K562 (cell line): ENCODE results near the gene DPP3. TPM values are rescaled to one million over a fixed set of nuclear protein-coding genes. Genes with fewer than 3 reads are reported as not detected.

Source experiments
- ATAC-seq: fragments of 200-7000 bp; cut with Tn5 transposase; 3 replicates; pipeline ENCODE4 v1.9.1; 2020; ENCODE audit warnings: moderate library complexity
- BruUV-seq: library from RNA; stranded (reverse); fragments of 400-500 nt; replicated peaks from 2 replicates; lab custom pipeline; 2021; lab: Mats Ljungman, UMichigan
- CTCF ChIA-PET: fragments of 300-600 bp; formaldehyde crosslinking; extraction: SDS; loops from one replicate; lab custom pipeline; 2021; ENCODE audit warnings: low intra/inter-chr PET ratio; lab: Yijun Ruan, JAX
- POLR2A ChIA-PET: fragments of 300-600, 350-650 bp; sonication (Branson Sonifier 250); formaldehyde crosslinking; extraction: SDS; loops from one replicate; lab custom pipeline; 2021; ENCODE audit warnings: antibody characterized with exemption, inconsistent platforms; lab: Yijun Ruan, JAX
- DNase-seq, 4 experiments: peaks; one replicate each; pipeline versions ENCODE4 v3.0.0 to v3.0.0-alpha.2; 2011 to 2018; ENCODE audit warnings: low spot score in 3 of 4, mixed read lengths in 3 of 4; ENCODE audit errors: extremely low read depth in 1 of 4
- FAIRE-seq: peaks from 2 replicates; lab custom pipeline; 2011; peaks lifted over from hg19 to GRCh38; lab: Jason Lieb, UNC
- H2AFZ ChIP-seq: 2 replicates; pipeline ENCODE4 v1.6.0; 2011; ENCODE audit warnings: low read depth, low read length, control low read depth, inconsistent platforms
- H3K27ac ChIP-seq: fragments of 200-600 bp; 3 replicates; pipeline ENCODE4 v1.8.0; 2011; ENCODE audit warnings: low read depth, mild to moderate bottlenecking, control low read depth, inconsistent platforms, low read length, moderate library complexity, mixed read lengths; ENCODE audit errors: extremely low read depth
- H3K27me3 ChIP-seq, 2 experiments: fragments of 300-600 bp in 1 of 2; 2 replicates in 1 of 2; 3 replicates in 1 of 2; pipeline versions ENCODE4 v1.6.0 to v1.8.0; 2011; ENCODE audit warnings: inconsistent platforms in 2 of 2, low read length in 2 of 2, mild to moderate bottlenecking in 1 of 2, mixed read lengths in 1 of 2, moderate library complexity in 1 of 2; ENCODE audit not compliant: control insufficient read depth in 2 of 2, insufficient read depth in 2 of 2
- H3K36me3 ChIP-seq: fragments of 300-600 bp; 3 replicates; pipeline ENCODE4 v1.8.0; 2011; ENCODE audit warnings: mild to moderate bottlenecking, low read length, inconsistent platforms; ENCODE audit not compliant: control insufficient read depth, insufficient read depth
- H3K4me1 ChIP-seq, 2 experiments: fragments of 200-600 bp in 1 of 2; replicated peaks in 1 of 2; 2 replicates in 1 of 2; 3 replicates in 1 of 2; pipeline versions ENCODE4 v1.5.1 to v1.8.0; 2011; ENCODE audit warnings: inconsistent platforms in 2 of 2, low read length in 2 of 2, mild to moderate bottlenecking in 1 of 2, mixed read lengths in 1 of 2, moderate library complexity in 1 of 2; ENCODE audit not compliant: control insufficient read depth in 2 of 2, insufficient read depth in 2 of 2
- H3K4me2 ChIP-seq: 2 replicates; pipeline ENCODE4 v1.6.1; 2011; ENCODE audit warnings: low read length, control low read depth, inconsistent platforms, mixed read lengths; ENCODE audit not compliant: insufficient read depth
- H3K4me3 ChIP-seq: fragments of 200-600 bp; sonication (generic), shearing (Covaris generic); 2 replicates; pipeline ENCODE4 v1.5.1; 2016; ENCODE audit warnings: control low read depth, inconsistent platforms
- H3K79me2 ChIP-seq: fragments of 200-600 bp; 3 replicates; pipeline ENCODE4 v1.8.0; 2011; ENCODE audit warnings: low read length, inconsistent platforms; ENCODE audit not compliant: control insufficient read depth, insufficient read depth
- H3K9ac ChIP-seq, 2 experiments: 2 replicates each; pipeline versions ENCODE4 v1.6.0 to v1.6.1; 2011; ENCODE audit warnings: low read depth in 2 of 2, low read length in 2 of 2, control low read depth in 1 of 2, inconsistent platforms in 1 of 2, mild to moderate bottlenecking in 1 of 2, mixed read lengths in 1 of 2; ENCODE audit not compliant: insufficient read depth in 1 of 2
- H3K9me1 ChIP-seq: one replicate; pipeline ENCODE4 v1.6.0; 2011; ENCODE audit warnings: inconsistent platforms, mild to moderate bottlenecking, low read length, moderate library complexity; ENCODE audit not compliant: control insufficient read depth, insufficient read depth
- H3K9me3 ChIP-seq: replicated peaks from 2 replicates; pipeline ENCODE4 v1.5.1; 2011; ENCODE audit warnings: low read depth, low read length, inconsistent platforms; ENCODE audit not compliant: control insufficient read depth, insufficient read depth
- H4K20me1 ChIP-seq: replicated peaks from 2 replicates; pipeline ENCODE4 v1.6.1; 2011; ENCODE audit warnings: low read length, inconsistent platforms, mixed read lengths; ENCODE audit not compliant: control insufficient read depth, insufficient read depth
- ATF3 ChIP-seq, 2 experiments: fragments of 450-650 bp in 1 of 2; sonication (generic) in 1 of 2; formaldehyde crosslinking in 1 of 2; IDR thresholded peaks in 1 of 2; conservative IDR thresholded peaks in 1 of 2; 2 replicates each; pipeline versions ENCODE4 v1.6.1 to v1.8.1; 2016 to 2023; ENCODE audit warnings: mild to moderate bottlenecking in 2 of 2, moderate library complexity in 2 of 2, inconsistent platforms in 1 of 2, missing genetic modification reagents in 1 of 2
- ATF7 ChIP-seq: fragments of 450-650 bp; IDR thresholded peaks from 2 replicates; pipeline ENCODE4 v1.7.1; 2014; ENCODE audit warnings: mild to moderate bottlenecking, moderate library complexity
- CBX2 ChIP-seq: fragments of 200-600 bp; sonication (generic); IDR thresholded peaks from one replicate; pipeline ENCODE4 v1.6.1; 2012; ENCODE audit warnings: mild to moderate bottlenecking, low read length, inconsistent platforms; ENCODE audit not compliant: insufficient read depth, poor library complexity, severe bottlenecking
- CEBPG ChIP-seq, 3 experiments: fragments of 200-800 bp in 1 of 3; sonication (Bioruptor generic) in 1 of 3; sonication (generic) in 1 of 3; formaldehyde crosslinking in 1 of 3; IDR thresholded peaks in 2 of 3; conservative IDR thresholded peaks in 1 of 3; 2 replicates each; pipeline versions ENCODE4 v1.6.1 to v1.8.0; 2016 to 2022; ENCODE audit warnings: missing compliant biosample characterization in 2 of 3, missing genetic modification characterization in 2 of 3, mild to moderate bottlenecking in 1 of 3, missing genetic modification reagents in 1 of 3
- CHD2 ChIP-seq: IDR thresholded peaks from 2 replicates; pipeline ENCODE4 v1.6.1; 2011; ENCODE audit warnings: low read depth, low read length
- DACH1 ChIP-seq: fragments of 450-650 bp; IDR thresholded peaks from 2 replicates; pipeline ENCODE4 v1.6.1; 2018; ENCODE audit not compliant: partially characterized antibody
- ETV6 ChIP-seq, 3 experiments: fragments of 150-350 bp in 1 of 3; sonication (generic) in 1 of 3; formaldehyde crosslinking in 1 of 3; IDR thresholded peaks; 2 replicates each; pipeline versions ENCODE4 v1.6.1 to v1.8.0; 2014 to 2022; ENCODE audit warnings: borderline replicate concordance in 2 of 3, low read depth in 2 of 3, antibody characterized with exemption in 1 of 3, low read length in 1 of 3, mild to moderate bottlenecking in 1 of 3, missing genetic modification reagents in 1 of 3
- HLTF ChIP-seq: fragments of 450-650 bp; IDR thresholded peaks from 2 replicates; pipeline ENCODE4 v1.6.1; 2016
- KDM1A ChIP-seq, 2 experiments: fragments of 450-650 bp; IDR thresholded peaks; 2 replicates each; pipeline ENCODE4 v1.6.1; 2016; ENCODE audit warnings: mild to moderate bottlenecking in 2 of 2
- NFIC ChIP-seq: fragments of 450-650 bp; IDR thresholded peaks from 2 replicates; pipeline ENCODE4 v1.6.1; 2017; ENCODE audit warnings: mild to moderate bottlenecking, inconsistent platforms
- THRA ChIP-seq: fragments of 450-650 bp; IDR thresholded peaks from 2 replicates; pipeline ENCODE4 v1.6.1; 2017; ENCODE audit warnings: mild to moderate bottlenecking, moderate library complexity
- ZNF41 ChIP-seq: fragments of 250-450 bp; sonication (Bioruptor Pico); conservative IDR thresholded peaks from 2 replicates; pipeline ENCODE4 v1.4.0; 2020; ENCODE audit warnings: mild to moderate bottlenecking
- ZNF740 ChIP-seq, 3 experiments: fragments of 200-800 bp in 1 of 3; sonication (Bioruptor generic) in 1 of 3; sonication (generic) in 1 of 3; formaldehyde crosslinking in 1 of 3; IDR thresholded peaks; 2 replicates each; pipeline versions ENCODE4 v1.6.1 to v1.8.0; 2016 to 2022; ENCODE audit warnings: mild to moderate bottlenecking in 2 of 3, missing compliant biosample characterization in 2 of 3, missing genetic modification characterization in 2 of 3, missing genetic modification reagents in 1 of 3
- WGBS: fragments of 100-300 bp; shearing (Covaris generic); methylation state at CpG from one replicate; pipeline ENCODE4 v1.1.6; 2016; ENCODE audit warnings: low coverage, mixed read lengths; ENCODE audit not compliant: insufficient coverage; ENCODE audit errors: missing lambda C conversion rate; 5-methylcytosine and 5-hydroxymethylcytosine counted together
- in situ Hi-C: fragments of 300-500 bp; cut with MboI; formaldehyde crosslinking; loops from 4 replicates; pipeline ENCODE4 v1.15.0; 2018; ENCODE audit warnings: inconsistent platforms, mixed read lengths
- intact Hi-C: fragments of 100-400 bp; cut with micrococcal nuclease; formaldehyde crosslinking; loops from 2 replicates; pipeline ENCODE4 v1.14.2; 2022
- polyA plus RNA-seq, 8 experiments: library from polyadenylated mRNA; depleted of rRNA in 4 of 8; stranded (reverse) in 5 of 8; unstranded in 3 of 8; fragments of >200 nt; fragmentation: Nextera tagmentation in 2 of 8; fragmentation: Illumina TruSeq in 1 of 8; extraction: Ambion mirVana in 2 of 8; extraction: Trizol in 1 of 8; gene quantifications; 2 replicates each; pipeline versions ENCODE4 v1.2.1 to v1.2.3, GENCODE V29; 2011 to 2014; ENCODE audit warnings: inconsistent platforms in 1 of 8, missing spikeins in 1 of 8
- total RNA-seq, 7 experiments: library from RNA; depleted of rRNA in 6 of 7; stranded (reverse); fragments of >200 nt in 6 of 7; fragmentation: Illumina TruSeq in 2 of 7; extraction: Trizol in 2 of 7; gene quantifications; 2 replicates each; pipeline versions ENCODE4 v1.2.1 to v1.2.3, GENCODE V29; 2011 to 2021; ENCODE audit warnings: low replicate concordance in 1 of 7
- TF ChIP-seq, protein P1 (sequence below): sonication (generic); formaldehyde crosslinking; IDR thresholded peaks from 2 replicates; pipeline ENCODE4 v1.8.1; 2023; ENCODE audit warnings: mild to moderate bottlenecking, missing genetic modification reagents

Gene DPP3
- total and polyA plus RNA-seq, 9 of the 15 experiments (the other 6 are each of a cell fraction or from before 2014, with no cell fraction given), result 3.7 to 69.2 (median 43.3) TPM

- TF ChIP-seq, protein P1, sequence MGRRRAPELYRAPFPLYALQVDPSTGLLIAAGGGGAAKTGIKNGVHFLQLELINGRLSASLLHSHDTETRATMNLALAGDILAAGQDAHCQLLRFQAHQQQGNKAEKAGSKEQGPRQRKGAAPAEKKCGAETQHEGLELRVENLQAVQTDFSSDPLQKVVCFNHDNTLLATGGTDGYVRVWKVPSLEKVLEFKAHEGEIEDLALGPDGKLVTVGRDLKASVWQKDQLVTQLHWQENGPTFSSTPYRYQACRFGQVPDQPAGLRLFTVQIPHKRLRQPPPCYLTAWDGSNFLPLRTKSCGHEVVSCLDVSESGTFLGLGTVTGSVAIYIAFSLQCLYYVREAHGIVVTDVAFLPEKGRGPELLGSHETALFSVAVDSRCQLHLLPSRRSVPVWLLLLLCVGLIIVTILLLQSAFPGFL, result no peak
- no peak for TF ChIP-seq THRA
- no peak for TF ChIP-seq ZNF740 (CRISPR knock-in tag; IDR thresholded peaks at IDR 0.05)
- no peak for TF ChIP-seq ZNF740 (tag; IDR thresholded peaks at IDR 0.05)
These were observed 25.4 kb upstream of the DPP3 start (continued) for GRCh38 chr11:66454828-66455227.

GRCh38 chr11:66457826-66458225 lies 22.4 kb upstream of the DPP3 start:
- Histone ChIP-seq H3K4me3 (no peak overlapping the region), H3K9me1 (no peaks in the 10 kb centered on the region), H4K20me1 (no peaks in the 10 kb centered on the region), H3K9ac (no peak overlapping the region), H3K4me2 (no peak overlapping the region), H3K4me1 (peaks cover 0 to 4% of the 10 kb centered on the region in 2 experiments; a peak in 1 of 5 replicates), H3K9me3 (peaks cover 4% of the 10 kb centered on the region; the same call in 1 of the 2 replicates), H3K27ac (no peak overlapping the region), H3K79me2 (no peaks in the 10 kb centered on the region), H2AFZ (peak overlapping the region; percentile 24; the same call in 1 of the 2 replicates), H3K27me3 (peaks cover 0 to 18% of the 10 kb centered on the region in 2 experiments; a peak in 3 of 5 replicates), H3K36me3 (no peaks in the 10 kb centered on the region)
- in situ Hi-C loops (no loop called here), intact Hi-C loops (no loop called here)
- FAIRE-seq (no peak), ATAC-seq (peak; percentile 79), DNase-seq (no peak)
- ChIA-PET CTCF (no interaction called here), POLR2A (no interaction called here)
- 28% methylated on average over 6 of the region's 6 CpGs for WGBS
- BruUV-seq, result no TSS peak
- TF ChIP-seq NFIC, result no peak
- peak; percentile 60; the same call in 1 of the 2 replicates for TF ChIP-seq ATF7
- TF ChIP-seq CBX2, result no peak
- TF ChIP-seq CEBPG (CRISPR knock-in tag; IDR thresholded peaks at IDR 0.05), result peak; percentile 83
- peak; percentile 38 to 86; a peak in 2 of 4 replicates for TF ChIP-seq CEBPG (tag; conservative IDR thresholded peaks at IDR 0.05 in 1 of 2, IDR thresholded peaks at IDR 0.05 in 1 of 2)
- peak; percentile 78 for TF ChIP-seq ATF3 (IDR thresholded peaks at IDR 0.05)
- TF ChIP-seq ATF3 (CRISPR knock-in tag; conservative IDR thresholded peaks at IDR 0.05), result no peak
- no peak for TF ChIP-seq KDM1A (IDR thresholded peaks at IDR 0.05)
- TF ChIP-seq ETV6 (IDR thresholded peaks at IDR 0.05; ENCODE audit: borderline replicate concordance in 1 of 2, low read depth in 2 of 2, low read length in 1 of 2), result no peak
- no peak for TF ChIP-seq ETV6 (CRISPR knock-in tag; IDR thresholded peaks at IDR 0.05; ENCODE audit: borderline replicate concordance)
- TF ChIP-seq ZNF41, result no peak
- no peak for TF ChIP-seq CHD2
- TF ChIP-seq DACH1, result no peak
- TF ChIP-seq HLTF, result no peak
